GM12864 (cell line): ENCODE data around the gene ATP13A4.
A peak's percentile ranks its signal among the peaks of the same experiment; 100 is the strongest.

Source experiments
- DNase-seq: peaks from one replicate; pipeline ENCODE4 v3.0.0-alpha.2; 2011; ENCODE audit warnings: low read depth
- H3K4me3 ChIP-seq: 2 replicates; pipeline ENCODE4 v1.5.1; 2011; ENCODE audit warnings: mild to moderate bottlenecking, low read depth, low read length, control low read depth
- TF ChIP-seq, protein P1 (sequence below): IDR thresholded peaks from 2 replicates; pipeline ENCODE4 v1.5.1; 2011; ENCODE audit warnings: low read depth, mild to moderate bottlenecking, moderate library complexity, low read length, control low read depth, inconsistent platforms; ENCODE audit errors: missing control alignments

The ATP13A4 gene

GRCh38 chr3:193574488-193575070 lies 19.9 kb upstream of the ATP13A4 start:
- H3K4me3 ChIP-seq, result no peak overlapping the region
- no peak for DNase-seq
- TF ChIP-seq, protein P1, sequence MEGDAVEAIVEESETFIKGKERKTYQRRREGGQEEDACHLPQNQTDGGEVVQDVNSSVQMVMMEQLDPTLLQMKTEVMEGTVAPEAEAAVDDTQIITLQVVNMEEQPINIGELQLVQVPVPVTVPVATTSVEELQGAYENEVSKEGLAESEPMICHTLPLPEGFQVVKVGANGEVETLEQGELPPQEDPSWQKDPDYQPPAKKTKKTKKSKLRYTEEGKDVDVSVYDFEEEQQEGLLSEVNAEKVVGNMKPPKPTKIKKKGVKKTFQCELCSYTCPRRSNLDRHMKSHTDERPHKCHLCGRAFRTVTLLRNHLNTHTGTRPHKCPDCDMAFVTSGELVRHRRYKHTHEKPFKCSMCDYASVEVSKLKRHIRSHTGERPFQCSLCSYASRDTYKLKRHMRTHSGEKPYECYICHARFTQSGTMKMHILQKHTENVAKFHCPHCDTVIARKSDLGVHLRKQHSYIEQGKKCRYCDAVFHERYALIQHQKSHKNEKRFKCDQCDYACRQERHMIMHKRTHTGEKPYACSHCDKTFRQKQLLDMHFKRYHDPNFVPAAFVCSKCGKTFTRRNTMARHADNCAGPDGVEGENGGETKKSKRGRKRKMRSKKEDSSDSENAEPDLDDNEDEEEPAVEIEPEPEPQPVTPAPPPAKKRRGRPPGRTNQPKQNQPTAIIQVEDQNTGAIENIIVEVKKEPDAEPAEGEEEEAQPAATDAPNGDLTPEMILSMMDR, result no peak

DNA sequence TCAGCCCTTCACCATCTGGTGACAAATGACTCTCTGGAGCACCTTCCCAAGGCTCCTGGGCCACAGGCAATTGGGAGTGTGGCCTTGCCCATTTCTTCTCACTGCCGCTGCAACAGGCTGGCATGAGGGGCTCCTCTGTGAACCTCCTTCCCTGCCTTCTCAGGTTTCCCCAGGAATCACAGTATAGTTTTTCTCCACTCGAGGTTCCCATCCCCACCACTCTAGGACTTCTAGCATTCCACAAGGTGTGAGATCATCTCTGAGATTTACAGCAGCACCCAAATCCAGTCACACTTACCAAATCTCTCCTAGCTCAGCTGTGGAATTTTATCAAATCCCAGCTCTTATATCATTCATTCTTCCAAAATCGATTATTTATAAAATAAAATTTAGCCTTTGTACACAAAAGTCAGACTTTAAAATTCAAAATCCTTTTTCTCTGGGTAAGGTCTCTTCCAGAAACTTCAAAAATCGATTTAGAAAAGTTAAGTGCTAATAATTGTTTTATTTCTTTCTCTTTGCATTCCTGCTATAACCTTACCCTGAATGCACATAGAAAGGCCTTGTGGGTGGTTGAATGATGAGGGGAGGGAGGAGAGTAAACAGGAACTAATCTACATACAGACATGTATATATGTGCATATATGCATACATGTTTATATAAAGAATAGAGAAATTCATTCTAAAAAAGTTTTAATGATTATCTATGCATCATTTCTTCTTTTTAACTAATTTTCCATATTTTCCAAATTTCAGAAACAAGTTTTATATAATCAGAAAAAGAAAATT lies 18.9 kb upstream of the ATP13A4 start:
- no peak overlapping the region for H3K4me3 ChIP-seq
- no peak for DNase-seq
- TF ChIP-seq, protein P1, result no peak

DNA sequence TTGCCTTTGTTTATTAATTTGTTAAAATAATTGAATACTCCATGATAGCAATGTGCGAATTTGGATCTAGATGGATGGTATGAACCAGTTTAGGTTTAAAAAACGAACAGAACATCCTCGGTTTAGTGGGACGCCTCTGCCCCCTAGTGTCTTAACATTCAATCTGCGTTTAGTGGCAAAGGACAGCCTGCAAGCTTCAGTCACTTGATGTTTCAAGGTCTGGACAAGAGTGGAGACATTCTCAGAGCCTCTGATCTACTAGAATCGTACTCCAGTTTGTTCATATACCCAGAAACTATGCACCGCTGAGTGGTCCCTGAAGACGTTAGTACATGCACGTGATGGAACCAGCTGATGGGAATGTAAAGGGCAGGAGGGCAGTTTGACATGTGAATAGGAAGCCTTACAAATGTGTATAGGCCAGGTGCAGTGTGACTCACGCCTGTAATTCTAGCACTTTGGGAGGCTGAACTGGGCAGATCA lies 17.8 kb upstream of the ATP13A4 start:
- H3K4me3 ChIP-seq, result no peak overlapping the region
- no peak for DNase-seq
- TF ChIP-seq, protein P1, result peak; percentile 77

GRCh38 chr3:193569119-193569518 lies 14.4 kb upstream of the ATP13A4 start:
- H3K4me3 ChIP-seq, result no peak overlapping the region
- no peak for DNase-seq
- TF ChIP-seq, protein P1, result no peak

DNA sequence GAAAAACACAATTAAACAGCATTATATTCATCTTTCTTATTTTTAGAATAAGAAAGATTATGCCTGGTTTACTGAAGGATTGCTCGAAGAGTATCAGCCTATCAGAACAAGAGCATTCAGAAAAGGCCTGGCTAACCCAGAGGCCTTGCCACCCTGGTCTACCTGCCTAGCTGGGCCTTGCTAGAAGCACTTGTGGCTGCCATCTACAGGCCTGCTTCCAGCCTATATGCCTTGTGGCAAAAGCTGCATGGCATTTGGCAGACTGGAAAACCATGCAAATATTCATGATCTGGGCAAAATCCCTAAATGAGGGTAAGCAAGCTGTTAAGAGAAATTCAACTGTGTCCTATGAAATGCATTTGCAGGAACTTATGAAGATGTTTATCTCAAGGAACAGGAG lies 9.3 kb upstream of the ATP13A4 start:
- H3K4me3 ChIP-seq, result no peak overlapping the region
- TF ChIP-seq, protein P1, result no peak
- DNase-seq, result no peak

DNA sequence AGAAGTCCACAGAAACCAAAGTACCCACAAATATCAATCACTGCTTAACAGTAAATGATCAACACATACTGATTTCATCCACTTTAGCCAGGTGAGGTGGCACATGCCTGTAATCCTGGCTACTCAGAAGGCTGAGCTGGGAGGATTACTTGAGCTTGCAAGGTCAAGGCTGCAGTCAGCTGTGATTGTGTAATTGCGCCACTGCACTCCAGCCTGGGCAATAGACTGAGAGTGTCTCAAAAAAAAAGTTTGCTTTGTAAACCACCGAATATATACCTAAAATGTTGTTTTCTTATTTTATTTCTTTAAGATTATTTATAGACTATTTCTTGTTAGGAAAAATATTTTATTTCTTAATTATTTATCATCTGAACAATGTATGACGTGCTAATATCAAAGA lies 8.7 kb upstream of the ATP13A4 start:
- TF ChIP-seq, protein P1, result no peak
- H3K4me3 ChIP-seq, result no peak overlapping the region
- DNase-seq, result no peak
